GM18502 (cell line): ENCODE data around the gene PLIN1.

Experiments used
- ATAC-seq: cut with Tn5 transposase; IDR thresholded peaks from one replicate; pipeline ENCODE4 v1.9.1; 2021; ENCODE audit warnings: mild to moderate bottlenecking; ENCODE audit not compliant: unreplicated experiment, poor library complexity

PLIN1 gene

DNA sequence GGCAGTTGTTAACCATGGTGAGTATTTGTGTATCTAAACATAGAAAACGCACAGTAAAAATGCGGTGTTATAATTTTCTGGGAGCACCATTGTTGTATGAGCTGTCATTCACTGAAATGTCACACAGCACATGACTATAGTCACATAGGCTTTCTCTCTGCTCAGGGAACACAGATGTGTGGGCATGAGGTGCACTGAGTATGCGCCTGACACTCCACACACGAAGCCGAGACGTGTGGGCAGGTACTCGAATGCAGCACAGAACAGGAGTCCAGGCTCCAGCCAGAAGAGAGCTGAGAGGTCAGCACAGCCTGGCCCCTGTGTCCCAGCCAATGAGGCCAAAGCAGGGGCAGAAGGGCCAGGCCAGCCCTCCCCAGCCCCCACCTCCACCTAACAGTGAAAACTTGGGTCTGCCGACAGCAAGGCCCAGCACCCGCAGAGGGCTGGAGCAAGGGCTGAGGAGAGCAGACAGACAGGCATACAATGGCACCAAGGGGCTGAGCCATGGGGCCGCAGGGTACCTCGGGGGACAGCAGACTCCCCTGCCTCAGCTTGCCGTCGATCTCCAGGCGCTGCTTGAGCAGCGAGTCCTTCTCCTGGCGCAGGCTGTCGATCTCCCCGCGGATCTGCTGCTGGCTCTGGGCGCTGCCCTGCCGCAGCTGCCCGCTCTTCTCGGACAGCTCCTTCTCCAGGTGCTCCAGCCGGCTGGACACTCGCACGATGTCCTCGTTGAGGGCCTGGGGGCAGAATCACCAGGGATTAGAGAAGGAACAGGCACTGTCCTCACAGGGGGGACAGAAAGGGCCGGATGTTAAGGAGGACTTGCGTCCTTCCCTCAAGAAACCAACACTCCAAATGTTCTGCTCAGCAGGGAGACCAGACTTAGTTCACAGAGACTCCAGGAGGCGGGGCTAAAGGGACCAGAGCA is 47.9 kb downstream of the PLIN1 start:
- no peak for ATAC-seq

DNA sequence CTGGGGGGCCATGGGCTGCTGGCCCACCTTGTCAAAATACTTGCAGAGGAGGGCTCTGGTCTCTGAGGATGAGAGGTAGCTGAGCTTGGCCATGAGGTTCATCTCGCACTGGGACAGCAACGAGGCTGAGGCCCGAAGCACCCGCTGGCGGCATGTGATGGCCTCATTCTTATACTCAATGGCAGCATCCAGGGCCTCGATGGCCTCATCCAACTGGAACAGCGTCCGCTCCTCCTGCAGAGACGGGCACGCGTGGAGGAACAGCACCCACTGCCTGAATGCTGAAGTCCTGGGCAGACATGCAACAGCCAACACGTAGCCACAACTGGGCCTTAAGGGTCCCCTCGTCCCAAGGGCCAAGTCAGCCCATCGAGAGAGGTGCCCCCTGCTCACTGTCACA is 48.9 kb downstream of the PLIN1 start:
- ATAC-seq: no peak

DNA sequence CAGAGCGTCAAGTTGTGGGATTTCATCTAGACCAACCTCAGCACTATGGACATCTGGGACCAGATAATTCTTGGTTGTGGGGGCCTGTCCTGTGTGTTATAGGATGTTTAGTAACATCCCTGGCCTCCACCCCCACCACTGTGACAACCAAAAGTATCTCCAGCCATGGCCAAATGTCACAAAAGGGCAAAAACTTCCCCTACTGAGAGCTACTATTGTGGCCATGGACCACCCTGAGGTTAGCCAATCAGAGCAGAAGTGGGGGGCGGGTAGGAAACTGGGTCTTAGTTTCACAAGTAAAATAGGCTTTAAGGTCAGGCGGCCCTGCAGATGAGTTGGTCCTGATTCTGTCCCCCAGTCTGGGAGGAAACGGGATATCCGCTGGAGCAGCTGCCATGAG is 49.3 kb downstream of the PLIN1 start:
- ATAC-seq: no peak

DNA sequence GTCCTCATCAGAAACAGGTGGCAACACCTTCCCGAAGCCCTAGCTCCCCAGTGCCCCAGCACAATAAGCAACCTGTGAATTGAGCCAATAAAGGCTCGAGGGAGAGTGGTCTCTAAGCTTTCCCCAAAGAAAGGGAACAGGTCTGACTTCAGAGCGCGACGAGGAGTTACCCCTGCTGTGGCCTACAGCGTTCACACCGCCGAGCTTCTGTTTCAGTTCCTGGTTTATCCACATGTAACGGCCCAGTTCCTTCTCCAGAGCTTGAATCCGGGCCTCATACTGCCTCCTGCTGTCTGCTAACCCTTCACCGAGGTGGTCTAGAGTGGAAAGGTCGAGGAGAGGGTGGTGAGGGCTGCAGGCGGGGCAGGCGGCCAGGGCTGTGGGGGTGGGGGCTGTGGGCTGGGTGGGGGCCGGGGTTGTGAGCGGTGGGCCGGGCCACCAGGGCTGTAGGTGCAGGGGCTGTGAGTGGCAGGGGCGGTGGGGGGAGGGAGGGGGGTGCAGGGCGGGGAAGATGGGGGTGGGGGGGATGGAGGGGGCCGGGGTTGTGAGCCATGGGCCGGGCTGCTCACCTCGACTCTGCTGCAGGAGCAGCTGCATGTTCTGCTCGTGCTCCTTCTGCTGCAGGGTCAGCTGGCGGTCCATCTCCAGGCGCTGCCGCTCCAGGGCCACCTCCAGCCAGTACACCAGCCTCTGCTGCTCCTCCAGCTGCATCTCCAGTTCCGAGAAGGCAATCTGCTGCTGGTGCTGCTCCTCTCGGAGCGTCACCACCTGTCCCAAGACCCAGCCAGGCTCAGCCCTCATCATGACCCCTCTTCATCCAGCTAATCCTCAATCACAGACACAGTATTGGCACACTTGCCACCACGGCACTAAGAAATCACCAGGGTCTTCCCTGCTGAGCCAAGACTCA is 50.1 kb downstream of the PLIN1 start:
- ATAC-seq: no peak

DNA sequence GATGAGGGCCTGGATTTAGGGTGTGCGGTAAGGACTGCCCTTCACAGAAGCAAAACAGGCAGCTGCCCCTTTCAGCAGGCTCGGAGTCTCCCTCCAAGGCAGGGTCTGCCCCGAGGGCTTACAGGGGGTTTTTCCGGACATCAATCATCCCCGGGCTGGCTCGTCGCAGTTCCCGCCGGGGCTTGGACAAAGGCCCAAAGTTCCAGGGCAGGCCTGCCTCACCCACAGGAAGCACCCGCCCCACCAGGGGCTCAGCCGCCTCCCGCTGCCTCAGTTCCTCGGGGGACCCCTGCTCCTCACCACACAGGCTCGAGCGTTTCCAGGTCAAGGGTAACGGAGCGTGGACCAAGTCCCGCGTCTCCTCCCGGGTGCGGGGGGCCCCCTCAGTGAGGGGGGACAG is 50.9 kb downstream of the PLIN1 start:
- no peak for ATAC-seq

DNA sequence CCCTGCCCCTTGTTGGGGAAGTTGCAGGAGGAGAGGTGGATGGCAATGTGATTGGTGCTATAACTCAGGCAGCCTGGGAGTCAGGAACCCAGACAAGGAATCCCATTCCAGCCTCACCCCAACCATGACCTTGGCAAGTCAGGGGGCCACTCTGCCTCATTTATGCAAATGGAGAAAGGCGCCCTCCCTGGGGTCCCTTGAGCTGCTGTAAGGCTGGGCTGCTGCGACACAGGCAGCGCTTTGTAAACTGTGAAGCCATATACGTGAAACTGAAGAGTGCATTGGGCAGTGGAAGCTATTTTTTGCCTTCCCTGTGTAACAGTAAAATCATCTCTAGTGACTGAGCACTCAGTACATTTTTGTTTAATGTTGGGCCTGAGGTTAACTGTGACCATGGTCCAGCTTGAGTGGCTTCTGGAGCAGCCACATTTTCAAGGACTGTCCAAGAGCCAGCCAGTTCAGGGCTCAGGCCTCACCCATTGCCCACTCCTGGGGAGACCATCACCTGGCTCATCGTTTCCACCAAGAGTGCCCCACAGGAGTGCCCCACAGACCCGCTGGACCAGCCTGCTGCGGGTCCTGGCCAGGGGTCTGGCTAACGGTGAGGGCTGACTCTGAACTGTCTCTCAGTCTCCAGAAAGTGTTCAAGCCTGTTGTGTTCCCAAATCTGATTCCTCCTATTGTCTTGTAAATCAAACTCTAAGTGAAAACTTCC is 51.8 kb downstream of the PLIN1 start:
- ATAC-seq: no peak

DNA sequence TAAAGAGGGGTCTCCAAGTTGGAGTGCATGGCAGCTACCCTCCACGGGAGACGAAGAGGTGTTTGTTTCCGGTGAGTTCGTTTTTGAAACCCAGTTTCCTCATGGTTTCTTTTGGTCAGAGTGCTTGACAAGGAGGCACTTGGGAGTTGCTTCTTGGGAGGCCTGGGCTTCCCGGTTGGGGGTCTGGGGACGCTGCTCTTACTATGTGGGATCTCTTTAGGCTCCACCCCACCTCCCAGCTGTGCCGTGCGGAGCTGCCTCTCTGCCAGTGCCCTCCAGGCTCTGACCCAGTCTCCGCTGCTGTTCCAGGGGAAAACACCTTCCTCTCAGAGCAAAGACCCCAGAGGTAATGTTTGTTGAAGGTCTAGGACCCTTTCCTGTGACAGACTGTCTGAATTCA is 53.5 kb downstream of the PLIN1 start:
- ATAC-seq: no peak

DNA sequence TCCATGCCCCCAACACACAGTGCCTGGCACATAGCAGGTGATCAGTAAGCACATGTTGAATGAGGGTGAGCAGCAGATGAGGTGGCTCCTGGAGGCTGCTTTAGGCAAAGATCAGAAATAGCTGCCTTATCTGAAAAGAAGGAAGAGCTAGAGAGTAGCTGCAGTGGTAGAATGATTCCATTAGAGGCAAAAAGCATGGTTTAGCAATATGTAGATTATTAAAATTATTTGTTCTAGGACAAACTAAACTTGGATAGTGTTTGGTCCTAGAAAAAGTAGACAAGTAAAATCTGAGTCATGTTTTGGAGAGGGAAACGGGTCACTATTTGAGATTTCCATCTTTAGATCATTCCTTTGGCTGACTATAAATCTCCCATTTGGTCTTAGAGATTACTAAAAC is 56.0 kb downstream of the PLIN1 start:
- ATAC-seq: no peak

DNA sequence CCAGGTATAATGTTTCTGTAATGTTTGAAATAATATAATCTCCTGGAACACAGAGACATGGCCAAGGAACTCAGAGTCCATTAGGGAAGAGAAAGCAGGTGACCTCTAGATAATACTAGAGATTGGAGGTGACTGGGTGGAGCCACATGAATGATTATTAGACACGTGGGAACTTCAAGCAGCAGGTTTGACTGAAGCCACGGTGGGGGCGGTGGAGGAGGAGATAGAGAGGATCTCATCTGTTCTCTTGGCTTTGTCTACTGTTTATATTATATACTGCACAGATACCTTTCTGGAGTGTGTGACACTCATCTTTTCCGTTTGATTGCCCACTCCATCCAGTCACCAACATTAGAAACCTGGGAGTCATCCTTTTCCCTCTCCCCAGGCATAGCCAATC is 57.6 kb downstream of the PLIN1 start:
- ATAC-seq: no peak

DNA sequence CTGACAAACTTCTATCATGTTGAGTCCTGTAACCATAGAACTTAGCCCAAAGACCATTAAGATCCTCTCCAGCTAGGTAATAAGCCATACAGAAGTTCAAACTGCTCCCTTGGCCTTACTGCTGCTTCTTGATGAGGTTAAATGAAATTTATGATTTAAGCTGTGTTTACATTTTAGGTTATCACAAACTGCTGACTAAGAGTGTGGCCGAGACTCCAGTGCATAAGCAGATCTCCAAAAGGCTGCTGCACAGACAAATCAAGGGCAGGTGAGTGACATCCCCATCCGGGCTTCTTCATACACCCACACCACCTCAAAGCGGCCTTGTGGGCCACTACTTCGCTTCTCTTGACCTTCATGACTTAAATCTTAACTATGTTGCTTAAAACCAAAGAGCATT is 62.9 kb downstream of the PLIN1 start:
- no peak for ATAC-seq

DNA sequence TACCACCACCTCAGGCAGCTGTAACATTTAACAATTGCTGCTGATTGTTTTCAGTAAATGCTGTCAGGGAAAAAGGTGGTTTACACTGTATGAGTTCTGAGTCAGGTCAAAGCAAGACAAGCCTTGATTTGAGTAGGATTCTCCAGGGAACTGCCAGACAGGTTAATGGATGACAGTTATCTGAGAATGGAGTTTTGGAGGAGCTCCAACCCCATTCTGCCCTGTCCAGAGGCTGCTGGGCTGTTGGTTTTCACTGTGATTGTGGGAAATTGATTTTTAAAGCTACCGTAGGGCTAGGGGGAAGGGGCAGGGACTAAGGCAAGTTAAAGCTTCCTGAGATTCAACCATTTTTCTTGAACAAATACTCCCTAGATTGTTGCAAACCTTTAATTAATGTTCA is 64.0 kb downstream of the PLIN1 start:
- ATAC-seq: no peak
